ENCODE data around the gene LCE6A. TPM values are rescaled to one million over a fixed set of nuclear protein-coding genes. Genes with fewer than 3 reads are reported as not detected.

LCE6A gene
- total RNA-seq, 1 donor from 2014 or later = not detected

DNA sequence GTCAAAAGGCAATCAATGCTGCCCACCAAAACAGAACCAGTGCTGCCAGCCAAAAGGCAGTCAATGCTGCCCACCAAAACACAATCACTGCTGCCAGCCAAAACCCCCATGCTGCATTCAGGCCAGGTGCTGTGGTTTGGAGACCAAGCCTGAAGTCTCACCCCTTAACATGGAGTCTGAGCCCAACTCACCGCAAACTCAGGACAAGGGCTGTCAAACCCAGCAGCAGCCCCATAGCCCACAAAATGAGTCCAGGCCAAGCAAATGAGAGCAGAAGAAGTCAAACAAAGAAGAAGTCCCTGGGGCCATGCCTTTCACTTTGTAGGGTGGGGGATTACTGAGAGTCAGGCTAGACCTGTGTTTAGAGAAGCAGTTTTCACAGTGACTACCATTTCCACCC lies 41.9 kb downstream of the LCE6A start:
- ATAC-seq (no peak), DNase-seq (no peak)
- H3K4me1 ChIP-seq = no peaks in the 10 kb centered on the region
- no peak overlapping the region for H3K27ac ChIP-seq
- H3K36me3 ChIP-seq = no peaks in the 10 kb centered on the region
- H3K4me3 ChIP-seq = no peak overlapping the region
- H3K9me3 ChIP-seq = no peaks in the 10 kb centered on the region
- TF ChIP-seq, protein P1, sequence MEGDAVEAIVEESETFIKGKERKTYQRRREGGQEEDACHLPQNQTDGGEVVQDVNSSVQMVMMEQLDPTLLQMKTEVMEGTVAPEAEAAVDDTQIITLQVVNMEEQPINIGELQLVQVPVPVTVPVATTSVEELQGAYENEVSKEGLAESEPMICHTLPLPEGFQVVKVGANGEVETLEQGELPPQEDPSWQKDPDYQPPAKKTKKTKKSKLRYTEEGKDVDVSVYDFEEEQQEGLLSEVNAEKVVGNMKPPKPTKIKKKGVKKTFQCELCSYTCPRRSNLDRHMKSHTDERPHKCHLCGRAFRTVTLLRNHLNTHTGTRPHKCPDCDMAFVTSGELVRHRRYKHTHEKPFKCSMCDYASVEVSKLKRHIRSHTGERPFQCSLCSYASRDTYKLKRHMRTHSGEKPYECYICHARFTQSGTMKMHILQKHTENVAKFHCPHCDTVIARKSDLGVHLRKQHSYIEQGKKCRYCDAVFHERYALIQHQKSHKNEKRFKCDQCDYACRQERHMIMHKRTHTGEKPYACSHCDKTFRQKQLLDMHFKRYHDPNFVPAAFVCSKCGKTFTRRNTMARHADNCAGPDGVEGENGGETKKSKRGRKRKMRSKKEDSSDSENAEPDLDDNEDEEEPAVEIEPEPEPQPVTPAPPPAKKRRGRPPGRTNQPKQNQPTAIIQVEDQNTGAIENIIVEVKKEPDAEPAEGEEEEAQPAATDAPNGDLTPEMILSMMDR (IDR thresholded peaks at IDR 0.05) = no peak
- intact Hi-C loops (cut with DNase I) = no loop called here
- H3K27me3 ChIP-seq = no peaks in the 10 kb centered on the region

DNA sequence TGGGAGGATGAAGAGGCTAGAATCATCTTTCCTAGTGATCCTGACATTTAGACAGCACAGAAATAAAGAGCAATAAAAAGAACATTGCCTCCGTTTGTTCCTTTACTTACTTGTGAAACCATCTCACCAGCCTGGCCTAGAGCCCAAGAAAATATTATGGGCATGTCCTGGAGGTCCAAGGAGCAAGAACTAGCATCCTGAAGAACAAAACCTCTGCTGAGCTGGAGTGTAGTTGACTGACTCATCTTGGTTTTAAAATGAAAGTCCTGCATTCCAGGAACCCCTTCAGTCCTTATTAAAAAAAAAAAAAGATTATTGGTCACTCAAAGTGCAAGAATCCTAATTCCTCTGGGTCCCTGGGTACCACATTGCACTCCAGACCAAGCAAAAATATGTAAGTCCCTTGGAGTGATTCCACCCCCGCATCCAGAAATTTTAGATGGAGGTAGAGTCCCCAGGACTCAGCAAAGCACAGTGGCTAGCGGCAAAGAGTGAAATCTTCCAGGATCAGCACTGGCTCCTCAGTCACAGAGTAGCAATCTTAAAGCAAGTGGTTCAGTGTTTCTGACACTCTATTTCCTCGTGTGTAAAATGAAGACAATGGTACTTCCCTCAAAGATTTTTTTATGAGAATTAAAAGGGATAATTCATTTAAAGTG lies 42.4 kb downstream of the LCE6A start:
- no peaks in the 10 kb centered on the region for H3K36me3 ChIP-seq
- H3K9me3 ChIP-seq = no peaks in the 10 kb centered on the region
- no peak for ATAC-seq
- no peak overlapping the region for H3K4me3 ChIP-seq
- DNase-seq = no peak
- H3K27me3 ChIP-seq = no peaks in the 10 kb centered on the region
- no peak overlapping the region for H3K27ac ChIP-seq
- intact Hi-C loops (cut with DNase I) = no loop called here
- TF ChIP-seq, protein P1 (IDR thresholded peaks at IDR 0.05) = no peak
- H3K4me1 ChIP-seq = no peaks in the 10 kb centered on the region

DNA sequence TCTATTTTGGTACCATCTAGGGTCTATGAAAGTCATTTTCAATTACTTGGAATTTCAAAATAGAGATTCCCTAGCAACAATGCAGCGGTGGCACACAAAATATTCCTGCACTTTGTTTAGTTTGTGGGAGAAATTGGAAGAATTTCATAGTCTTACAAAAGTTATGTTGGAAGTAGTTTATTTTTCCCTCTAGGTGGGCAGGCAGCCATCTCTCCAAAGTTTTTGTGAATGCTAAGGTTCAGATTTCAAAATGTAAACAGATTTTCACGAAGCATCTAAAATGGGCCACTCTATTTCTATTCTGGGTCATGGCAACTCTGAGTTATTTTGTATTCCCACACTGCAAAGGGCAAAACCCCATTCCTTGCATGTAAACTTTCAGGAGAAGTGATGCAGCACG lies 43.4 kb downstream of the LCE6A start:
- Histone ChIP-seq H3K27ac (no peak overlapping the region), H3K4me1 (no peaks in the 10 kb centered on the region), H3K27me3 (no peaks in the 10 kb centered on the region), H3K9me3 (no peaks in the 10 kb centered on the region), H3K36me3 (no peaks in the 10 kb centered on the region), H3K4me3 (no peak overlapping the region)
- DNase-seq = no peak
- TF ChIP-seq, protein P1 (IDR thresholded peaks at IDR 0.05) = no peak
- intact Hi-C loops (cut with DNase I) = no loop called here
- no peak for ATAC-seq

DNA sequence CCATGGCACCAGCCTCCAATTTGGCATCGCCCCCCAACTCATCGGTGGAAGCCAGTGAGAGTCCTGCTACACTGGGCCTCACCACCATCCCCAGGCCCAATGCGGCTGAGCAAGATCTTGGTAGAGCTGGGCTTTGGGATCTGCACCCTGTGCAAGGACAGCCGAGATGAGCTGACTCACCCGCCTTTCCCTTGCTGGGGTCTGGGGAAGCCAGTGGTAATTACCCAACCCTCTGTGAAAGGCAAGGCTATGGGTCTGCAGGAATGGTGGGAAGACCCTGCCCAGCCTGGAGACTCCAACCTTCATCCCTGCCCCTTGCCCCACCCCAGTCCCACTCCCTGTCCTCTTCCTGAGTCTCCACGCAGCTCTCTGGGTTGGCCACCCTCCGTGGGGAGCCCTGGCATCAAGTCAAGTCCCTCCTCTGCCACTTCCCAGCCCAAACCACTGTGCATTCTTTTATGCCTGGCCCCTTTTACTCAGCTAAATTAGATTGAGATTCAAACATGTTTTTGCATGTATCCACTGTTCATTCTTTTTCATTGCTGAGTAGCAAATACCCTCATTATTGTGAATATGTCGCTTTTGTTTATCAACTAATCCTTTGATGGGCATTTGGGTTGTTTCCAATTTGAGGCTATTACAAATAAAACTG lies 44.2 kb downstream of the LCE6A start:
- H3K27me3 ChIP-seq = no peaks in the 10 kb centered on the region
- no peak overlapping the region for H3K4me3 ChIP-seq
- intact Hi-C loops (cut with DNase I) = no loop called here
- ATAC-seq (peak; percentile 39), DNase-seq (no peak)
- no peak overlapping the region for H3K27ac ChIP-seq
- H3K4me1 ChIP-seq = no peaks in the 10 kb centered on the region
- no peaks in the 10 kb centered on the region for H3K9me3 ChIP-seq
- TF ChIP-seq, protein P1 (IDR thresholded peaks at IDR 0.05) = no peak
- no peaks in the 10 kb centered on the region for H3K36me3 ChIP-seq

DNA sequence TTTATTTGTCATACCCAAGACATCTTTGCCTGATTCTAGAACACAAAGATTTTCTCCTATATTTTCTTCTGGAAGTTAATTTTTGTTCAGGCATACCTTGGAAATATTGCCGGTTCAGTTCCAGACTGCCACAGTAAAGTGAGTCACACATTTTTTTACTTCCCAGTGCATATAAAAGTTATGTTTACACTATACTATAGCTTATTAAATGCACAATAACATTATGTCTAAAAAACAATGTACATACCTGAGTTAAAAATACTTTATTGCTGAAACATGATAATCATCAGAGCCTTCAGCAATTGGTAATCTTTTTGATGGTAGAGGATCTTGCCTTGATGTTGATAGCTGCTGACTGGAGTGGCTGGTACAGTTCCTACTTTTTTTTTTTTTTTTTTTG lies 45.5 kb downstream of the LCE6A start:
- TF ChIP-seq, protein P1 (IDR thresholded peaks at IDR 0.05) = no peak
- no peaks in the 10 kb centered on the region for H3K36me3 ChIP-seq
- H3K27me3 ChIP-seq = no peaks in the 10 kb centered on the region
- no peak overlapping the region for H3K27ac ChIP-seq
- DNase-seq (no peak), ATAC-seq (no peak)
- no peaks in the 10 kb centered on the region for H3K4me1 ChIP-seq
- H3K4me3 ChIP-seq = no peak overlapping the region
- no peaks in the 10 kb centered on the region for H3K9me3 ChIP-seq
- intact Hi-C loops (cut with DNase I) = no loop called here

Other genes with a start within 250 kb of the LCE6A start
- gene LCE3C, start 242.6 kb upstream of the LCE6A start, total RNA-seq = not detected
- not detected for gene LCE3B, start 229.0 kb upstream of the LCE6A start, total RNA-seq
- not detected for gene LCE3A, start 219.8 kb upstream of the LCE6A start, total RNA-seq
- not detected for gene LCE2D, start 179.5 kb upstream of the LCE6A start, total RNA-seq
- gene LCE2C, start 167.6 kb upstream of the LCE6A start, total RNA-seq = not detected
- not detected for gene LCE2B, start 156.7 kb upstream of the LCE6A start, total RNA-seq
- not detected for gene LCE2A, start 144.5 kb upstream of the LCE6A start, total RNA-seq
- not detected for gene LCE4A, start 134.7 kb upstream of the LCE6A start, total RNA-seq
- gene KPRP, start 84.8 kb upstream of the LCE6A start, total RNA-seq = not detected
- gene LCE1F, start 67.7 kb upstream of the LCE6A start, total RNA-seq = not detected
- gene LCE1E, start 56.6 kb upstream of the LCE6A start, total RNA-seq = not detected
- gene LCE1D, start 46.1 kb upstream of the LCE6A start, total RNA-seq = not detected
- gene LCE1C, start 36.2 kb upstream of the LCE6A start, total RNA-seq = not detected
- not detected for gene LCE1B, start 30.9 kb upstream of the LCE6A start, total RNA-seq
- gene LCE1A, start 15.4 kb upstream of the LCE6A start, total RNA-seq = not detected
- not detected for gene LCE7A, start 17.1 kb downstream of the LCE6A start, total RNA-seq
- not detected for gene SMCP, start 35.5 kb downstream of the LCE6A start, total RNA-seq
- gene IVL, start 65.7 kb downstream of the LCE6A start, total RNA-seq = not detected
- not detected for gene SPRR5, start 104.3 kb downstream of the LCE6A start, total RNA-seq
- not detected for gene SPRR4, start 127.8 kb downstream of the LCE6A start, total RNA-seq
- gene SPRR1A, start 141.2 kb downstream of the LCE6A start, total RNA-seq = not detected
- gene SPRR3, start 158.9 kb downstream of the LCE6A start, total RNA-seq = not detected
- not detected for gene SPRR1B, start 188.3 kb downstream of the LCE6A start, total RNA-seq
- not detected for gene SPRR2D, start 198.3 kb downstream of the LCE6A start, total RNA-seq
- gene SPRR2A, start 214.7 kb downstream of the LCE6A start, total RNA-seq = not detected
- not detected for gene SPRR2B, start 228.8 kb downstream of the LCE6A start, total RNA-seq